K562 (cell line): ENCODE results near the gene PIP4K2A. TPM values are rescaled to one million over a fixed set of nuclear protein-coding genes. Genes with fewer than 3 reads are reported as not detected.

Experiments used
- EZH2 ChIP-seq: IDR thresholded peaks from 2 replicates; pipeline ENCODE4 v1.6.1; 2012; ENCODE audit warnings: low read depth, mild to moderate bottlenecking, inconsistent platforms, low read length, borderline replicate concordance
- HDAC2 ChIP-seq: fragments of 450-650 bp; IDR thresholded peaks from 2 replicates; pipeline ENCODE4 v1.6.1; 2016; ENCODE audit warnings: mild to moderate bottlenecking
- HNRNPUL1 ChIP-seq: fragments of 200-400 bp; formaldehyde crosslinking; IDR thresholded peaks from 2 replicates; pipeline ENCODE4 v1.6.1; 2017; ENCODE audit warnings: low read length
- MCM7 ChIP-seq, 2 experiments: fragments of 450-650 bp; IDR thresholded peaks; 2 replicates each; pipeline ENCODE4 v1.6.1; 2016 to 2018
- NUFIP1 ChIP-seq: fragments of 450-650 bp; IDR thresholded peaks from 2 replicates; pipeline ENCODE4 v1.6.1; 2018; ENCODE audit not compliant: partially characterized antibody
- PPARD ChIP-seq: fragments of 250-450 bp; sonication (Bioruptor Pico); IDR thresholded peaks from 2 replicates; pipeline ENCODE4 v1.8.0; 2022; ENCODE audit warnings: inconsistent platforms, mild to moderate bottlenecking, moderate library complexity
- PTTG1 ChIP-seq: fragments of 450-650 bp; IDR thresholded peaks from 2 replicates; pipeline ENCODE4 v1.6.1; 2016; ENCODE audit warnings: low read depth, mild to moderate bottlenecking, missing genetic modification characterization, missing compliant biosample characterization
- RBFOX2 ChIP-seq: fragments of 200-400 bp; formaldehyde crosslinking; IDR thresholded peaks from 2 replicates; pipeline ENCODE4 v1.6.1; 2017; ENCODE audit warnings: low read depth, mild to moderate bottlenecking, low read length, moderate library complexity
- SIN3A ChIP-seq, 2 experiments: fragments of 150-350 bp in 1 of 2; IDR thresholded peaks; 2 replicates each; pipeline ENCODE4 v1.6.1; 2011 to 2016; ENCODE audit warnings: borderline replicate concordance in 2 of 2, low read depth in 2 of 2, low read length in 2 of 2, mild to moderate bottlenecking in 2 of 2, moderate library complexity in 2 of 2; ENCODE audit not compliant: control insufficient read depth in 1 of 2
- SMARCC2 ChIP-seq: fragments of 450-650 bp; IDR thresholded peaks from 2 replicates; pipeline ENCODE4 v1.6.1; 2017; ENCODE audit warnings: antibody characterized with exemption, moderate library complexity, mild to moderate bottlenecking, low read depth
- SP1 ChIP-seq: sonication (generic); formaldehyde crosslinking; IDR thresholded peaks from 2 replicates; pipeline ENCODE4 v1.8.1; 2022; ENCODE audit warnings: mild to moderate bottlenecking, missing genetic modification reagents
- ZNF174 ChIP-seq: fragments of 250-450 bp; sonication (Bioruptor Pico); IDR thresholded peaks from 2 replicates; pipeline ENCODE4 v1.4.0; 2020; ENCODE audit warnings: mild to moderate bottlenecking
- ZNF239 ChIP-seq: fragments of 250-450 bp; sonication (Bioruptor Pico); IDR thresholded peaks from 2 replicates; pipeline ENCODE4 v1.4.0; 2020; ENCODE audit warnings: mild to moderate bottlenecking
- ZNF507 ChIP-seq: conservative IDR thresholded peaks from 2 replicates; pipeline ENCODE4 v1.6.1; 2017; ENCODE audit warnings: missing genetic modification characterization, missing compliant biosample characterization
- ZNF780A ChIP-seq: fragments of 250-450 bp; sonication (Bioruptor Pico); IDR thresholded peaks from 2 replicates; pipeline ENCODE4 v1.5.0; 2021; ENCODE audit warnings: mild to moderate bottlenecking
- polyA plus RNA-seq, 8 experiments: library from polyadenylated mRNA; depleted of rRNA in 4 of 8; stranded (reverse) in 5 of 8; unstranded in 3 of 8; fragments of >200 nt; fragmentation: Nextera tagmentation in 2 of 8; fragmentation: Illumina TruSeq in 1 of 8; extraction: Ambion mirVana in 2 of 8; extraction: Trizol in 1 of 8; gene quantifications; 2 replicates each; pipeline versions ENCODE4 v1.2.1 to v1.2.3, GENCODE V29; 2011 to 2014; ENCODE audit warnings: inconsistent platforms in 1 of 8, missing spikeins in 1 of 8
- total RNA-seq, 7 experiments: library from RNA; depleted of rRNA in 6 of 7; stranded (reverse); fragments of >200 nt in 6 of 7; fragmentation: Illumina TruSeq in 2 of 7; extraction: Trizol in 2 of 7; gene quantifications; 2 replicates each; pipeline versions ENCODE4 v1.2.1 to v1.2.3, GENCODE V29; 2011 to 2021; ENCODE audit warnings: low replicate concordance in 1 of 7
- TF ChIP-seq, protein P1 (sequence below): fragments of 450-650 bp; IDR thresholded peaks from 2 replicates; pipeline ENCODE4 v1.7.0; 2016; ENCODE audit warnings: borderline replicate concordance
- TF ChIP-seq, protein P2 (sequence below): fragments of 450-650 bp; IDR thresholded peaks from 2 replicates; pipeline ENCODE4 v1.6.1; 2017; ENCODE audit warnings: antibody characterized with exemption

The PIP4K2A gene
- total and polyA plus RNA-seq, 9 of the 15 experiments (the other 6 are each of a cell fraction or from before 2014, with no cell fraction given): 35.6 to 117 (median 71.9) TPM

DNA sequence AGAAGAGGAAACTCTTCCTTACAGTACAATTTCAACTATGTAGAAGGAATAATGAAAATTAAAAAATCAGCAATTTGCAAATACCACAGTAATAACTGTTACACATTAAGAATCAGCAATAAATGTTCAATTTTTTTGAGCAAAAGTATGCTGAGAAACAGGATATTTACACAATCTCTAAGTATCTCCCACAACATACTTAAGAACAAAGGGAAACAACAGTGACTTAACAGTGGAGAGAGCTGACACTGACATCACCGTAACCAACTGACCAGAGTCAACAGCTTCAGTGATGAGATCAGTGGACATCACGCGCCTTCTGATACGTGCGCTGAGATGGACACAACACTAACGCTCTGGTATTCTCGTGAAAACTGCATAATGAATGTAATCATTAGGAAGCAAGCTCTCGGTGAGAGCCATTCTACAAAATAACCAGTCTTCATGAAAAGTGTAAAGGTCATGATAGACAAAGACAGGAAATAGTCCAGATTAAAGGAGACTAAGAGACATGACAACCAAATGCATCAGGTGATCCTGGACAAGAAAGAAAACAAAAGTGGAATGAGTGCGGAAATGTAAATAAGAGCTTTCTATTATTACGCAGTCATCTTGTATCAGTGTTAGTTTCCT is 82.6 kb downstream of the PIP4K2A start (continued):
- peak; percentile 31; the same call in 1 of the 2 replicates for TF ChIP-seq ZNF239 (CRISPR knock-in tag)
- no peak for TF ChIP-seq NUFIP1
- TF ChIP-seq SIN3A (IDR thresholded peaks at IDR 0.05; ENCODE audit: borderline replicate concordance in 2 of 2, control insufficient read depth in 1 of 2, low read depth in 2 of 2, low read length in 2 of 2): no peak
- no peak for TF ChIP-seq EZH2
- TF ChIP-seq HDAC2: no peak; the same call in 1 of the 2 replicates
- no peak for TF ChIP-seq RBFOX2
- TF ChIP-seq, protein P1, sequence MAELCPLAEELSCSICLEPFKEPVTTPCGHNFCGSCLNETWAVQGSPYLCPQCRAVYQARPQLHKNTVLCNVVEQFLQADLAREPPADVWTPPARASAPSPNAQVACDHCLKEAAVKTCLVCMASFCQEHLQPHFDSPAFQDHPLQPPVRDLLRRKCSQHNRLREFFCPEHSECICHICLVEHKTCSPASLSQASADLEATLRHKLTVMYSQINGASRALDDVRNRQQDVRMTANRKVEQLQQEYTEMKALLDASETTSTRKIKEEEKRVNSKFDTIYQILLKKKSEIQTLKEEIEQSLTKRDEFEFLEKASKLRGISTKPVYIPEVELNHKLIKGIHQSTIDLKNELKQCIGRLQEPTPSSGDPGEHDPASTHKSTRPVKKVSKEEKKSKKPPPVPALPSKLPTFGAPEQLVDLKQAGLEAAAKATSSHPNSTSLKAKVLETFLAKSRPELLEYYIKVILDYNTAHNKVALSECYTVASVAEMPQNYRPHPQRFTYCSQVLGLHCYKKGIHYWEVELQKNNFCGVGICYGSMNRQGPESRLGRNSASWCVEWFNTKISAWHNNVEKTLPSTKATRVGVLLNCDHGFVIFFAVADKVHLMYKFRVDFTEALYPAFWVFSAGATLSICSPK: no peak
- 0 out of 2 replicates have a peak, but pooled peaks have one; percentile 60 for TF ChIP-seq SMARCC2
- peak; percentile 46; the same call in 1 of the 2 replicates for TF ChIP-seq SP1
- TF ChIP-seq ZNF780A (CRISPR knock-in tag): no peak
- TF ChIP-seq MCM7 (IDR thresholded peaks at IDR 0.05): no peak
- TF ChIP-seq PTTG1: 0 out of 2 replicates have a peak, but pooled peaks have one; percentile 15
- no peak for TF ChIP-seq ZNF174 (CRISPR knock-in tag)
- no peak for TF ChIP-seq ZNF507 (tag)
- no peak for TF ChIP-seq PPARD
- TF ChIP-seq, protein P2, sequence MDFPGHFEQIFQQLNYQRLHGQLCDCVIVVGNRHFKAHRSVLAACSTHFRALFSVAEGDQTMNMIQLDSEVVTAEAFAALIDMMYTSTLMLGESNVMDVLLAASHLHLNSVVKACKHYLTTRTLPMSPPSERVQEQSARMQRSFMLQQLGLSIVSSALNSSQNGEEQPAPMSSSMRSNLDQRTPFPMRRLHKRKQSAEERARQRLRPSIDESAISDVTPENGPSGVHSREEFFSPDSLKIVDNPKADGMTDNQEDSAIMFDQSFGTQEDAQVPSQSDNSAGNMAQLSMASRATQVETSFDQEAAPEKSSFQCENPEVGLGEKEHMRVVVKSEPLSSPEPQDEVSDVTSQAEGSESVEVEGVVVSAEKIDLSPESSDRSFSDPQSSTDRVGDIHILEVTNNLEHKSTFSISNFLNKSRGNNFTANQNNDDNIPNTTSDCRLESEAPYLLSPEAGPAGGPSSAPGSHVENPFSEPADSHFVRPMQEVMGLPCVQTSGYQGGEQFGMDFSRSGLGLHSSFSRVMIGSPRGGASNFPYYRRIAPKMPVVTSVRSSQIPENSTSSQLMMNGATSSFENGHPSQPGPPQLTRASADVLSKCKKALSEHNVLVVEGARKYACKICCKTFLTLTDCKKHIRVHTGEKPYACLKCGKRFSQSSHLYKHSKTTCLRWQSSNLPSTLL: no peak
- TF ChIP-seq HNRNPUL1: no peak
